ENCODE results near the gene EPAS1.

DNA sequence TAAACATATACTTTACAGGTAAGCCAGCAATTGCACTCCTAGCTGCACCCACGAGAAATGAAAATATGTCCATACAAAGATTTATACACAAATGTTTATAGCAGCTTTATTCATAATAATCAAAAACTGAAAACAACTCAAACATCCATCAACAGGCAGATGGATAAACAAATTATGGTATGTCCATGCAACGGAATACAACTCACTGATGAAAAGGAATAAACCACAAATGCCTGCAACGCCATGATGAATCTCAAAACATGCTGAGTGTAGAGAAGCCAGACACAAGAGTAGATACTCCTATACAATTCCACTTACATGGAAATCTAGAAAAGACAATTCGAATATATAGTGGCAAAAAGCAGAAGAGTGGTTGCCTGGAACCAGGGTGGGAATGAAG, 76.0 kb downstream of the EPAS1 start:
- TF ChIP-seq POLR2A (IDR thresholded peaks at IDR 0.05): no peak
- TF ChIP-seq, protein P1, sequence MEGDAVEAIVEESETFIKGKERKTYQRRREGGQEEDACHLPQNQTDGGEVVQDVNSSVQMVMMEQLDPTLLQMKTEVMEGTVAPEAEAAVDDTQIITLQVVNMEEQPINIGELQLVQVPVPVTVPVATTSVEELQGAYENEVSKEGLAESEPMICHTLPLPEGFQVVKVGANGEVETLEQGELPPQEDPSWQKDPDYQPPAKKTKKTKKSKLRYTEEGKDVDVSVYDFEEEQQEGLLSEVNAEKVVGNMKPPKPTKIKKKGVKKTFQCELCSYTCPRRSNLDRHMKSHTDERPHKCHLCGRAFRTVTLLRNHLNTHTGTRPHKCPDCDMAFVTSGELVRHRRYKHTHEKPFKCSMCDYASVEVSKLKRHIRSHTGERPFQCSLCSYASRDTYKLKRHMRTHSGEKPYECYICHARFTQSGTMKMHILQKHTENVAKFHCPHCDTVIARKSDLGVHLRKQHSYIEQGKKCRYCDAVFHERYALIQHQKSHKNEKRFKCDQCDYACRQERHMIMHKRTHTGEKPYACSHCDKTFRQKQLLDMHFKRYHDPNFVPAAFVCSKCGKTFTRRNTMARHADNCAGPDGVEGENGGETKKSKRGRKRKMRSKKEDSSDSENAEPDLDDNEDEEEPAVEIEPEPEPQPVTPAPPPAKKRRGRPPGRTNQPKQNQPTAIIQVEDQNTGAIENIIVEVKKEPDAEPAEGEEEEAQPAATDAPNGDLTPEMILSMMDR (IDR thresholded peaks at IDR 0.05): no peak
